ENCODE data around the gene XYLT2. TPM values are rescaled to one million over a fixed set of nuclear protein-coding genes. Genes with fewer than 3 reads are reported as not detected.

The XYLT2 gene
- total RNA-seq, 1 experiment from 2014 or later = 39.7 TPM

DNA sequence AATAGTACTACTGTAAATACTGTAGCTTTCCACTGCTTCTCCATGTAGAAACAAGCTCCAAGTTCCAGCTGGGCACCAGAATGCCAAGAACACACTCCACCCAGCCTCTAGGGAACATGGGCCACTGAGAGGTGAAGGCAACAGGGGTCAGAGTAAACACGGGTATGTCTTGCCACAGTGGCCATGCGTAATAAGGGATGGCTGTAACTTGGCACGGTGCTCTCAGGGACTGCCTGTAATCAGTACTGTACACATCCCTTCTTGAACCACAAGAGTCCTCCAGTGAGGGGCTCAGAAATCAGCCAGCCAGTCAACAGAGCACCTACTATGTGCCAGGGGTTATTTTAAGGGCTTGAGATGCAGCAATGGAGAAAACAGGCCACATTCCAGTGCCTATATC lies 40.6 kb downstream of the XYLT2 start:
- Mint-ChIP-seq H3K27me3 (ENCODE audit: low read depth) (no peaks in the 10 kb centered on the region; the same call in 1 of the 2 replicates), H3K27ac (no peak overlapping the region), H3K4me1 (no peaks in the 10 kb centered on the region), H3K36me3 (peaks cover 80% of the 10 kb centered on the region), H3K9me3 (no peaks in the 10 kb centered on the region), H3K4me3 (no peak overlapping the region)
- ChIA-PET POLR2A (no interaction called here), CTCF (no interaction called here)
- TF ChIP-seq ATF1 (CRISPR knock-in tag; IDR thresholded peaks at IDR 0.05) (no peak), TEAD1 (CRISPR knock-in tag; IDR thresholded peaks at IDR 0.05) (no peak), TP53 (CRISPR knock-in tag; IDR thresholded peaks at IDR 0.05) (no peak), SOX15 (CRISPR knock-in tag; IDR thresholded peaks at IDR 0.05) (no peak), ZNF671 (CRISPR knock-in tag; IDR thresholded peaks at IDR 0.05) (no peak), GRHL2 (CRISPR knock-in tag; IDR thresholded peaks at IDR 0.05; ENCODE audit: insufficient replicate concordance, severe bottlenecking) (no peak), ZNF263 (CRISPR knock-in tag; IDR thresholded peaks at IDR 0.05; ENCODE audit: low read depth) (no peak), MXD4 (CRISPR knock-in tag; IDR thresholded peaks at IDR 0.05; ENCODE audit: borderline replicate concordance) (no peak), JAZF1 (CRISPR knock-in tag; IDR thresholded peaks at IDR 0.05) (no peak)
- TF ChIP-seq, protein P1, sequence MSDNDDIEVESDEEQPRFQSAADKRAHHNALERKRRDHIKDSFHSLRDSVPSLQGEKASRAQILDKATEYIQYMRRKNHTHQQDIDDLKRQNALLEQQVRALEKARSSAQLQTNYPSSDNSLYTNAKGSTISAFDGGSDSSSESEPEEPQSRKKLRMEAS (CRISPR knock-in tag; IDR thresholded peaks at IDR 0.05) = no peak
- TF ChIP-seq, protein P2, sequence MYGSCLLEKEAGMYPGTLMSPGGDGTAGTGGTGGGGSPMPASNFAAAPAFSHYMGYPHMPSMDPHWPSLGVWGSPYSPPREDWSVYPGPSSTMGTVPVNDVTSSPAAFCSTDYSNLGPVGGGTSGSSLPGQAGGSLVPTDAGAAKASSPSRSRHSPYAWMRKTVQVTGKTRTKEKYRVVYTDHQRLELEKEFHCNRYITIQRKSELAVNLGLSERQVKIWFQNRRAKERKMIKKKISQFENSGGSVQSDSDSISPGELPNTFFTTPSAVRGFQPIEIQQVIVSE (CRISPR knock-in tag; IDR thresholded peaks at IDR 0.05; ENCODE audit: borderline replicate concordance) = no peak
- TF ChIP-seq, protein P3, sequence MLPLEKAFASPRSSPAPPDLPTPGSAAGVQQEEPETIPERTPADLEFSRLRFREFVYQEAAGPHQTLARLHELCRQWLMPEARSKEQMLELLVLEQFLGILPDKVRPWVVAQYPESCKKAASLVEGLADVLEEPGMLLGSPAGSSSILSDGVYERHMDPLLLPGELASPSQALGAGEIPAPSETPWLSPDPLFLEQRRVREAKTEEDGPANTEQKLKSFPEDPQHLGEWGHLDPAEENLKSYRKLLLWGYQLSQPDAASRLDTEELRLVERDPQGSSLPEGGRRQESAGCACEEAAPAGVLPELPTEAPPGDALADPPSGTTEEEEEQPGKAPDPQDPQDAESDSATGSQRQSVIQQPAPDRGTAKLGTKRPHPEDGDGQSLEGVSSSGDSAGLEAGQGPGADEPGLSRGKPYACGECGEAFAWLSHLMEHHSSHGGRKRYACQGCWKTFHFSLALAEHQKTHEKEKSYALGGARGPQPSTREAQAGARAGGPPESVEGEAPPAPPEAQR (CRISPR knock-in tag; IDR thresholded peaks at IDR 0.05) = no peak
- TF ChIP-seq, protein P4, sequence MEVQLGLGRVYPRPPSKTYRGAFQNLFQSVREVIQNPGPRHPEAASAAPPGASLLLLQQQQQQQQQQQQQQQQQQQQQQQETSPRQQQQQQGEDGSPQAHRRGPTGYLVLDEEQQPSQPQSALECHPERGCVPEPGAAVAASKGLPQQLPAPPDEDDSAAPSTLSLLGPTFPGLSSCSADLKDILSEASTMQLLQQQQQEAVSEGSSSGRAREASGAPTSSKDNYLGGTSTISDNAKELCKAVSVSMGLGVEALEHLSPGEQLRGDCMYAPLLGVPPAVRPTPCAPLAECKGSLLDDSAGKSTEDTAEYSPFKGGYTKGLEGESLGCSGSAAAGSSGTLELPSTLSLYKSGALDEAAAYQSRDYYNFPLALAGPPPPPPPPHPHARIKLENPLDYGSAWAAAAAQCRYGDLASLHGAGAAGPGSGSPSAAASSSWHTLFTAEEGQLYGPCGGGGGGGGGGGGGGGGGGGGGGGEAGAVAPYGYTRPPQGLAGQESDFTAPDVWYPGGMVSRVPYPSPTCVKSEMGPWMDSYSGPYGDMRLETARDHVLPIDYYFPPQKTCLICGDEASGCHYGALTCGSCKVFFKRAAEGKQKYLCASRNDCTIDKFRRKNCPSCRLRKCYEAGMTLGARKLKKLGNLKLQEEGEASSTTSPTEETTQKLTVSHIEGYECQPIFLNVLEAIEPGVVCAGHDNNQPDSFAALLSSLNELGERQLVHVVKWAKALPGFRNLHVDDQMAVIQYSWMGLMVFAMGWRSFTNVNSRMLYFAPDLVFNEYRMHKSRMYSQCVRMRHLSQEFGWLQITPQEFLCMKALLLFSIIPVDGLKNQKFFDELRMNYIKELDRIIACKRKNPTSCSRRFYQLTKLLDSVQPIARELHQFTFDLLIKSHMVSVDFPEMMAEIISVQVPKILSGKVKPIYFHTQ (CRISPR knock-in tag; IDR thresholded peaks at IDR 0.05) = no peak
- ATAC-seq = no peak
- no peak for DNase-seq (ENCODE audit: low spot score)

DNA sequence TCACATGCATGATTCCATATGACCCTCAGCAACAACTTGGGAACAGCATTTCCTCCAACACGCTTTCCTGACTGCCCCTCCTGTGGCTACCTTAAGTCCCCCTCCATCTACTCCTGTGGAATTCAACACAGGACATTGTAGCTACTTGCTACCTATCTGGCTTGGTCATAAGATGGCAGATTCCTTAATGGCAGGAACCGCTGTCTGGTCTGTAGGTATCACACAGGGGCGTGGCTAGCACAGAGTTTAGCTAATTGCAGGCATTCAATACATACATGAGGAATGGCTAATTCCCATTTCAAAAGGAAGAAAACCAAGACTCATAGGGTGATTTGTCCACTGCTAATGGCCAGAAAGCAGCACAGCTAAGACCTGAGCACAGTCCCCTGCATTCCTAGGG lies 42.8 kb downstream of the XYLT2 start:
- peaks cover 85% of the 10 kb centered on the region for H3K36me3 Mint-ChIP-seq
- TF ChIP-seq ZNF219 (CRISPR knock-in tag; IDR thresholded peaks at IDR 0.05; ENCODE audit: borderline replicate concordance) (no peak), MXD4 (CRISPR knock-in tag; IDR thresholded peaks at IDR 0.05; ENCODE audit: borderline replicate concordance) (no peak), FOXK1 (CRISPR knock-in tag; IDR thresholded peaks at IDR 0.05) (no peak), RELA (CRISPR knock-in tag; IDR thresholded peaks at IDR 0.05; ENCODE audit: borderline replicate concordance) (no peak), MYBL2 (CRISPR knock-in tag; IDR thresholded peaks at IDR 0.05) (no peak), ATF1 (CRISPR knock-in tag; IDR thresholded peaks at IDR 0.05) (no peak)
- TF ChIP-seq, protein P5, sequence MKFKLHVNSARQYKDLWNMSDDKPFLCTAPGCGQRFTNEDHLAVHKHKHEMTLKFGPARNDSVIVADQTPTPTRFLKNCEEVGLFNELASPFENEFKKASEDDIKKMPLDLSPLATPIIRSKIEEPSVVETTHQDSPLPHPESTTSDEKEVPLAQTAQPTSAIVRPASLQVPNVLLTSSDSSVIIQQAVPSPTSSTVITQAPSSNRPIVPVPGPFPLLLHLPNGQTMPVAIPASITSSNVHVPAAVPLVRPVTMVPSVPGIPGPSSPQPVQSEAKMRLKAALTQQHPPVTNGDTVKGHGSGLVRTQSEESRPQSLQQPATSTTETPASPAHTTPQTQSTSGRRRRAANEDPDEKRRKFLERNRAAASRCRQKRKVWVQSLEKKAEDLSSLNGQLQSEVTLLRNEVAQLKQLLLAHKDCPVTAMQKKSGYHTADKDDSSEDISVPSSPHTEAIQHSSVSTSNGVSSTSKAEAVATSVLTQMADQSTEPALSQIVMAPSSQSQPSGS (CRISPR knock-in tag; IDR thresholded peaks at IDR 0.05; ENCODE audit: borderline replicate concordance, low read depth) = no peak
- TF ChIP-seq, protein P6, sequence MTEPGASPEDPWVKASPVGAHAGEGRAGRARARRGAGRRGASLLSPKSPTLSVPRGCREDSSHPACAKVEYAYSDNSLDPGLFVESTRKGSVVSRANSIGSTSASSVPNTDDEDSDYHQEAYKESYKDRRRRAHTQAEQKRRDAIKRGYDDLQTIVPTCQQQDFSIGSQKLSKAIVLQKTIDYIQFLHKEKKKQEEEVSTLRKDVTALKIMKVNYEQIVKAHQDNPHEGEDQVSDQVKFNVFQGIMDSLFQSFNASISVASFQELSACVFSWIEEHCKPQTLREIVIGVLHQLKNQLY (CRISPR knock-in tag; IDR thresholded peaks at IDR 0.05) = no peak
- TF ChIP-seq, protein P7, sequence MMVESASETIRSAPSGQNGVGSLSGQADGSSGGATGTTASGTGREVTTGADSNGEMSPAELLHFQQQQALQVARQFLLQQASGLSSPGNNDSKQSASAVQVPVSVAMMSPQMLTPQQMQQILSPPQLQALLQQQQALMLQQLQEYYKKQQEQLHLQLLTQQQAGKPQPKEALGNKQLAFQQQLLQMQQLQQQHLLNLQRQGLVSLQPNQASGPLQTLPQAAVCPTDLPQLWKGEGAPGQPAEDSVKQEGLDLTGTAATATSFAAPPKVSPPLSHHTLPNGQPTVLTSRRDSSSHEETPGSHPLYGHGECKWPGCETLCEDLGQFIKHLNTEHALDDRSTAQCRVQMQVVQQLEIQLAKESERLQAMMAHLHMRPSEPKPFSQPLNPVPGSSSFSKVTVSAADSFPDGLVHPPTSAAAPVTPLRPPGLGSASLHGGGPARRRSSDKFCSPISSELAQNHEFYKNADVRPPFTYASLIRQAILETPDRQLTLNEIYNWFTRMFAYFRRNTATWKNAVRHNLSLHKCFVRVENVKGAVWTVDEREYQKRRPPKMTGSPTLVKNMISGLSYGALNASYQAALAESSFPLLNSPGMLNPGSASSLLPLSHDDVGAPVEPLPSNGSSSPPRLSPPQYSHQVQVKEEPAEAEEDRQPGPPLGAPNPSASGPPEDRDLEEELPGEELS (CRISPR knock-in tag; IDR thresholded peaks at IDR 0.05) = no peak
- H3K27me3 Mint-ChIP-seq (ENCODE audit: low read depth) = no peaks in the 10 kb centered on the region; the same call in 1 of the 2 replicates
- CTCF ChIA-PET = interaction anchor here (1.5 to 1.8 kb wide), 2 partner anchors 8 to 26 kb away, joined by 5 read pairs; partner anchors contain the start of gene LRRC59
- H3K9me3 Mint-ChIP-seq = no peaks in the 10 kb centered on the region
- POLR2A ChIA-PET = no interaction called here
- H3K4me3 Mint-ChIP-seq = no peak overlapping the region
- no peaks in the 10 kb centered on the region for H3K4me1 Mint-ChIP-seq
- no peak overlapping the region for H3K27ac Mint-ChIP-seq
- DNase-seq (ENCODE audit: low spot score) (no peak), ATAC-seq (no peak)
